ENCODE measurements around the gene PIK3CB.

DNA sequence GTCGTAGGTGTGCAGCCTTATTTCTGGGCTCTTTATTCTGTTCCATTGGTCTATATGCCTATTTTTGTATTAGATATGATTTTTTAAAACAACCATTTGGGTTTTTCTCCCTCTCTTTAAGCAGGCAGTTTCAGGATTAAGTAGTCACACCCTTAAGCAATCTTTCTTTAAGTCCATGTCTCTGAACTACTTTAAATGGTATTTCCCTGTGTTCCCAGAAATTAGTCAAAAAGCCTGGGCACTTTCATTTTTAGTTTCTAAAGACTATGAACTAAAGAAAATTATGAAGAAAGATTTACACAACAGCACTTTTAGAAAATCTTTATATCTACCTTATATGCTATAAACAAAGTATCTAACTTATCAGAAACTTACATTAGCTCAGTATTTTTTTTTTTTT lies 115.9 kb downstream of the PIK3CB start:
- TF ChIP-seq CTCF (IDR thresholded peaks at IDR 0.05) (no peak), POLR2A (IDR thresholded peaks at IDR 0.05) (no peak)

Measured in Peyer's patch (tissue), 4 donors.